IMR-90 (cell line): Measurements from ENCODE around the gene OTC. TPM values are rescaled to one million over a fixed set of nuclear protein-coding genes. Genes with fewer than 3 reads are reported as not detected.

Source experiments
- ATAC-seq: fragments of 200-7000 bp; cut with Tn5 transposase; 2 replicates; pipeline ENCODE4 v1.9.1; 2020; ENCODE audit warnings: low read depth, mild to moderate bottlenecking, moderate library complexity
- BruUV-seq: library from RNA; stranded (reverse); fragments of 400-500 nt; replicated peaks from 2 replicates; lab custom pipeline; 2021; lab: Mats Ljungman, UMichigan
- CTCF ChIA-PET: fragments of 300-600 bp; formaldehyde crosslinking; extraction: SDS; loops from one replicate; lab custom pipeline; 2021; ENCODE audit warnings: antibody characterized with exemption; lab: Yijun Ruan, JAX
- POLR2A ChIA-PET: fragments of 300-600 bp; sonication (Branson Sonifier 250); formaldehyde crosslinking; loops from one replicate; lab custom pipeline; 2022; ENCODE audit warnings: antibody characterized with exemption; ENCODE audit not compliant: unreplicated experiment; lab: Charles Lee
- DNase-seq: peaks from one replicate; pipeline ENCODE4 v3.0.0; 2013
- H2AFZ ChIP-seq: replicated peaks from 2 replicates; pipeline ENCODE3; 2013; ENCODE audit warnings: low read length, mild to moderate bottlenecking; ENCODE audit not compliant: poor library complexity
- H2AK5ac ChIP-seq: 2 replicates; pipeline ENCODE4 v1.6.1; 2013; ENCODE audit warnings: low read depth, low read length, inconsistent platforms
- H2AK9ac ChIP-seq: replicated peaks from 2 replicates; pipeline ENCODE3; 2013; ENCODE audit warnings: mild to moderate bottlenecking, low read depth, low read length, moderate library complexity; ENCODE audit not compliant: poor library complexity
- H2BK120ac ChIP-seq: 2 replicates; pipeline ENCODE4 v1.6.1; 2013; ENCODE audit warnings: low read depth, low read length, inconsistent platforms
- H2BK15ac ChIP-seq: 3 replicates; pipeline ENCODE4 v1.6.1; 2013; ENCODE audit warnings: low read depth, low read length, inconsistent platforms
- H2BK20ac ChIP-seq: 2 replicates; pipeline ENCODE4 v1.6.1; 2013; ENCODE audit warnings: low read depth, mild to moderate bottlenecking, inconsistent platforms, low read length, moderate library complexity
- H2BK5ac ChIP-seq: 2 replicates; pipeline ENCODE4 v1.6.1; 2013; ENCODE audit warnings: mild to moderate bottlenecking, low read depth, low read length, inconsistent platforms; ENCODE audit not compliant: poor library complexity, severe bottlenecking
- H3K14ac ChIP-seq: replicated peaks from 2 replicates; pipeline ENCODE4 v1.6.1; 2013; ENCODE audit warnings: low read depth, low read length, inconsistent platforms
- H3K18ac ChIP-seq: 2 replicates; pipeline ENCODE4 v1.6.1; 2013; ENCODE audit warnings: low read depth, low read length, control low read depth
- H3K23ac ChIP-seq: 2 replicates; pipeline ENCODE4 v1.6.1; 2013; ENCODE audit warnings: low read depth, low read length, inconsistent platforms
- H3K27ac ChIP-seq: 2 replicates; pipeline ENCODE4 v1.5.1; 2013; ENCODE audit warnings: mild to moderate bottlenecking, control low read depth, low read length; ENCODE audit not compliant: insufficient read depth
- H3K27me3 ChIP-seq: 2 replicates; pipeline ENCODE4 v1.6.1; 2013; ENCODE audit warnings: low read length; ENCODE audit not compliant: control insufficient read depth, insufficient read depth
- H3K36me3 ChIP-seq: 2 replicates; pipeline ENCODE4 v1.6.1; 2013; ENCODE audit warnings: low read length, mixed read lengths; ENCODE audit not compliant: control insufficient read depth, insufficient read depth
- H3K4ac ChIP-seq: 2 replicates; pipeline ENCODE4 v1.6.1; 2013; ENCODE audit warnings: low read depth, low read length, inconsistent platforms
- H3K4me1 ChIP-seq: 2 replicates; pipeline ENCODE4 v1.6.1; 2013; ENCODE audit warnings: low read length, mixed read lengths; ENCODE audit not compliant: control insufficient read depth, insufficient read depth
- H3K4me2 ChIP-seq: 2 replicates; pipeline ENCODE4 v1.6.1; 2013; ENCODE audit warnings: low read depth, mild to moderate bottlenecking, control low read depth, low read length, moderate library complexity
- H3K4me3 ChIP-seq: 2 replicates; pipeline ENCODE4 v1.5.1; 2013; ENCODE audit warnings: low read depth, mild to moderate bottlenecking, control low read depth, low read length, moderate library complexity; ENCODE audit not compliant: insufficient read depth
- H3K56ac ChIP-seq: 2 replicates; pipeline ENCODE4 v1.6.1; 2013; ENCODE audit warnings: low read length, inconsistent platforms; ENCODE audit not compliant: insufficient read depth; ENCODE audit errors: extremely low read depth
- H3K79me1 ChIP-seq, 2 experiments: 2 replicates each; pipeline ENCODE4 v1.6.1; 2013; ENCODE audit warnings: low read length in 2 of 2, inconsistent platforms in 1 of 2, low read depth in 1 of 2
- H3K9ac ChIP-seq: 2 replicates; pipeline ENCODE4 v1.6.1; 2013; ENCODE audit warnings: low read depth, low read length, control low read depth
- H3K9me1 ChIP-seq: 2 replicates; pipeline ENCODE4 v1.6.1; 2013; ENCODE audit warnings: low read length, inconsistent platforms; ENCODE audit not compliant: insufficient read depth
- H3K9me3 ChIP-seq: 2 replicates; pipeline ENCODE4 v1.6.1; 2013; ENCODE audit warnings: low read length; ENCODE audit not compliant: control insufficient read depth, insufficient read depth
- H4K20me1 ChIP-seq: 2 replicates; pipeline ENCODE4 v1.6.1; 2013; ENCODE audit warnings: low read length, inconsistent platforms; ENCODE audit not compliant: insufficient read depth
- H4K5ac ChIP-seq: 2 replicates; pipeline ENCODE4 v1.6.1; 2013; ENCODE audit warnings: mild to moderate bottlenecking, low read depth, low read length, control low read depth
- H4K8ac ChIP-seq, 2 experiments: 2 replicates each; pipeline ENCODE4 v1.6.1; 2013; ENCODE audit warnings: low read depth in 2 of 2, low read length in 2 of 2, control low read depth in 1 of 2, inconsistent platforms in 1 of 2
- H4K91ac ChIP-seq: 2 replicates; pipeline ENCODE4 v1.6.1; 2013; ENCODE audit warnings: low read depth, low read length, inconsistent platforms; ENCODE audit not compliant: insufficient read depth
- BHLHE40 ChIP-seq: fragments of 150-350 bp; IDR thresholded peaks from 2 replicates; pipeline ENCODE4 v1.6.1; 2016; ENCODE audit warnings: mild to moderate bottlenecking, low read depth, low read length
- CEBPB ChIP-seq: IDR thresholded peaks from 2 replicates; pipeline ENCODE4 v1.6.1; 2012; ENCODE audit warnings: low read depth, low read length, improper control_type of control experiment
- CHD1 ChIP-seq: IDR thresholded peaks from 2 replicates; pipeline ENCODE4 v1.6.1; 2012; ENCODE audit warnings: low read depth, low read length, improper control_type of control experiment
- CTCF ChIP-seq: conservative IDR thresholded peaks from 2 replicates; pipeline ENCODE4 v1.5.1; 2012; ENCODE audit warnings: mild to moderate bottlenecking, low read depth, low read length, improper control_type of control experiment
- ELK1 ChIP-seq: fragments of 150-350 bp; IDR thresholded peaks from 2 replicates; pipeline ENCODE4 v1.6.1; 2016; ENCODE audit warnings: low read depth, mild to moderate bottlenecking, low read length, moderate library complexity, borderline replicate concordance
- FOS ChIP-seq: fragments of 150-350 bp; IDR thresholded peaks from 2 replicates; pipeline ENCODE4 v1.6.1; 2016; ENCODE audit warnings: low read depth, low read length
- MAFK ChIP-seq: IDR thresholded peaks from 2 replicates; pipeline ENCODE4 v1.6.1; 2012; ENCODE audit warnings: low read depth, low read length, improper control_type of control experiment
- MAZ ChIP-seq: IDR thresholded peaks from 2 replicates; pipeline ENCODE4 v1.6.1; 2012; ENCODE audit warnings: low read depth, mild to moderate bottlenecking, low read length, improper control_type of control experiment, moderate library complexity, borderline replicate concordance
- MXI1 ChIP-seq: IDR thresholded peaks from 2 replicates; pipeline ENCODE4 v1.6.1; 2012; ENCODE audit warnings: low read depth, mild to moderate bottlenecking, low read length, moderate library complexity, borderline replicate concordance
- NFE2L2 ChIP-seq: fragments of 150-350 bp; IDR thresholded peaks from 2 replicates; pipeline ENCODE4 v1.6.1; 2016; ENCODE audit warnings: low read depth, mild to moderate bottlenecking, low read length
- POLR2A ChIP-seq: IDR thresholded peaks from 2 replicates; pipeline ENCODE4 v1.6.1; 2012; ENCODE audit warnings: mild to moderate bottlenecking, low read depth, low read length
- RAD21 ChIP-seq: IDR thresholded peaks from 2 replicates; pipeline ENCODE4 v1.6.1; 2012; ENCODE audit warnings: low read length, improper control_type of control experiment
- RCOR1 ChIP-seq: IDR thresholded peaks from 2 replicates; pipeline ENCODE4 v1.6.1; 2012; ENCODE audit warnings: mild to moderate bottlenecking, low read length, improper control_type of control experiment; ENCODE audit not compliant: insufficient replicate concordance
- RFX5 ChIP-seq: IDR thresholded peaks from 2 replicates; pipeline ENCODE4 v1.8.0; 2012; ENCODE audit warnings: low read depth, mild to moderate bottlenecking, low read length, moderate library complexity
- SMC3 ChIP-seq: fragments of 150-350 bp; IDR thresholded peaks from 2 replicates; pipeline ENCODE4 v1.6.1; 2016; ENCODE audit warnings: low read depth, mild to moderate bottlenecking, antibody characterized with exemption, low read length, moderate library complexity
- USF2 ChIP-seq: fragments of 150-350 bp; IDR thresholded peaks from 2 replicates; pipeline ENCODE4 v1.6.1; 2017; ENCODE audit warnings: mild to moderate bottlenecking, antibody characterized with exemption, low read length, low read depth
- WGBS, 2 experiments: methylation state at CpG; one replicate each; pipeline versions ENCODE4 v1.1.5 to v1.1.7; 2013; ENCODE audit warnings: missing lambda C conversion rate in 2 of 2; ENCODE audit not compliant: insufficient read length in 1 of 2; ENCODE audit errors: extremely low coverage in 2 of 2; 5-methylcytosine and 5-hydroxymethylcytosine counted together
- dilution Hi-C: fragments of 300-500 bp; cut with HindIII; formaldehyde crosslinking; loops from one replicate; pipeline ENCODE4 v1.14.3; 2018; ENCODE audit warnings: low sequenced_read_pairs; ENCODE audit not compliant: unreplicated experiment
- in situ Hi-C: fragments of 300-500 bp; cut with MboI; formaldehyde crosslinking; loops from 3 replicates; pipeline ENCODE4 v1.14.3; 2019; ENCODE audit warnings: low sequenced_read_pairs, inconsistent platforms, mixed read lengths
- intact Hi-C: fragments of 100-400 bp; cut with micrococcal nuclease; formaldehyde crosslinking; loops from 2 replicates; pipeline ENCODE4 v1.10.0; 2022
- polyA plus RNA-seq, 3 experiments: library from polyadenylated mRNA; depleted of rRNA; stranded (reverse); fragments of >200 nt; gene quantifications; 2 replicates each; pipeline ENCODE4 v1.2.3, GENCODE V29; 2012; ENCODE audit warnings: low replicate concordance in 1 of 3
- total RNA-seq: library from RNA; depleted of rRNA; stranded (reverse); fragments of >200 nt; gene quantifications from 2 replicates; pipeline ENCODE4 v1.2.3, GENCODE V29; 2012

Gene OTC
- total and polyA plus RNA-seq, 2 of the 4 experiments (the other 2 are of a cell fraction), result not detected

GRCh38 chrX:38311743-38312142 is 40.7 kb upstream of the OTC start:
- CTCF ChIA-PET, result no interaction called here
- no peak for TF ChIP-seq SMC3
- TF ChIP-seq NFE2L2, result no peak
- no peak for TF ChIP-seq RAD21
- TF ChIP-seq CEBPB, result no peak
- no peak for TF ChIP-seq MAZ
- TF ChIP-seq CTCF, result no peak
- no peak for TF ChIP-seq RFX5
- no peak for TF ChIP-seq CHD1
- no peak for TF ChIP-seq MXI1
- TF ChIP-seq BHLHE40, result no peak
- TF ChIP-seq POLR2A, result no peak
- no peak for TF ChIP-seq ELK1
- no peak for TF ChIP-seq MAFK
- no peak for TF ChIP-seq RCOR1
- no peak for TF ChIP-seq USF2
- TF ChIP-seq FOS, result no peak
- Histone ChIP-seq H3K23ac (no peak overlapping the region), H3K27me3 (no peaks in the 10 kb centered on the region), H4K91ac (peak overlapping the region; percentile 9; the same call in 1 of the 2 replicates), H3K56ac (no peak overlapping the region), H3K14ac (no peak overlapping the region), H2BK15ac (no peak overlapping the region), H3K9ac (no peak overlapping the region), H3K4me2 (no peak overlapping the region), H3K27ac (no peak overlapping the region), H2AFZ (peak overlapping the region; percentile 40), H3K9me3 (no peaks in the 10 kb centered on the region), H4K20me1 (no peaks in the 10 kb centered on the region), H2AK9ac (no peak overlapping the region), H3K4ac (peak overlapping the region; percentile 59; the same call in 1 of the 2 replicates), H3K9me1 (no peaks in the 10 kb centered on the region), H3K79me1 (no peaks in the 10 kb centered on the region), H3K36me3 (no peaks in the 10 kb centered on the region), H3K4me3 (no peak overlapping the region), H2AK5ac (0 out of 2 replicates have a peak overlapping the region, but pooled peaks have one; percentile 24), H4K5ac (no peak overlapping the region; the same call in 1 of the 2 replicates), H2BK20ac (peak overlapping the region; percentile 60), H2BK5ac (peak overlapping the region; percentile 54), H2BK120ac (peak overlapping the region; percentile 73; the same call in 1 of the 2 replicates), H4K8ac (peak overlapping the region in 1 of 2 experiments; percentile 57; a peak in 1 of 4 replicates), H3K4me1 (peaks cover 2% of the 10 kb centered on the region), H3K18ac (peak overlapping the region; percentile 19; the same call in 1 of the 2 replicates)
- no TSS peak for BruUV-seq
- dilution Hi-C loops, result no loop called here
- intact Hi-C loops, result no loop called here
- ATAC-seq (no peak), DNase-seq (no peak)
- POLR2A ChIA-PET, result no interaction called here
- no CpG with 5 or more reads among the region's 2 CpGs for WGBS, 2 experiments
- in situ Hi-C loops, result no loop called here
